H1 (cell line): ENCODE data around the gene SPEF1. TPM values are rescaled to one million over a fixed set of nuclear protein-coding genes. Genes with fewer than 3 reads are reported as not detected.

Source experiments
- BRCA1 ChIP-seq: IDR thresholded peaks from 2 replicates; pipeline ENCODE4 v1.6.1; 2012; ENCODE audit warnings: low read depth, low read length, improper control_type of control experiment
- FOSL1 ChIP-seq: IDR thresholded peaks from 2 replicates; pipeline ENCODE4 v1.6.1; 2011; ENCODE audit warnings: mild to moderate bottlenecking, low read depth, low read length, moderate library complexity; ENCODE audit not compliant: insufficient read depth
- GTF2F1 ChIP-seq: IDR thresholded peaks from 2 replicates; pipeline ENCODE4 v1.6.1; 2012; ENCODE audit warnings: low read depth, low read length, improper control_type of control experiment, borderline replicate concordance
- HDAC6 ChIP-seq: IDR thresholded peaks from one replicate; pipeline ENCODE4 v1.7.1; 2012; ENCODE audit warnings: low read depth, mild to moderate bottlenecking, inconsistent platforms, low read length, moderate library complexity
- SAP30 ChIP-seq: fragments of 300-600 bp; sonication (generic); IDR thresholded peaks from 2 replicates; pipeline ENCODE4 v1.7.1; 2012; ENCODE audit warnings: low read length, moderate library complexity, mild to moderate bottlenecking, inconsistent platforms; ENCODE audit not compliant: insufficient read depth, insufficient replicate concordance
- SRF ChIP-seq: IDR thresholded peaks from 2 replicates; pipeline ENCODE4 v1.6.1; 2011; ENCODE audit warnings: mild to moderate bottlenecking, low read depth, low read length, moderate library complexity
- TAF7 ChIP-seq: optimal IDR thresholded peaks from 2 replicates; pipeline ENCODE3; 2011; ENCODE audit warnings: low read depth, mild to moderate bottlenecking, inconsistent platforms, low read length, moderate library complexity, borderline replicate concordance
- TBP ChIP-seq: IDR thresholded peaks from 2 replicates; pipeline ENCODE4 v1.6.1; 2011; ENCODE audit warnings: low read depth, low read length, improper control_type of control experiment
- TEAD4 ChIP-seq: IDR thresholded peaks from 2 replicates; pipeline ENCODE4 v1.6.1; 2012; ENCODE audit warnings: low read depth, low read length, inconsistent platforms, mixed read lengths
- polyA plus RNA-seq, 7 experiments: library from polyadenylated mRNA; depleted of rRNA in 3 of 7; stranded (reverse) in 5 of 7; unstranded in 2 of 7; fragments of >200 nt in 5 of 7; fragments of 200-250 nt in 2 of 7; gene quantifications; 1 replicate in 5 of 7; 2 replicates in 1 of 7; 4 replicates in 1 of 7; pipeline versions ENCODE4 v1.2.1 to v1.2.3, GENCODE V29; 2011 to 2013; ENCODE audit warnings: missing spikeins in 2 of 7, mixed read lengths in 2 of 7
- total RNA-seq: library from RNA; stranded (reverse); fragmentation: NEBNext Ultra II Directional; extraction: Animal tissue kit (Norgen Biotek cat#: 25700); gene quantifications from 2 replicates; pipeline ENCODE4 v1.2.1, GENCODE V29; 2021

SPEF1 gene
- total and polyA plus RNA-seq, 2 of the 8 experiments (the other 6 are each of a cell fraction or from before 2014, with no cell fraction given): 0.51 to 0.71 TPM

- TF ChIP-seq GTF2F1: no peak
- no peak for TF ChIP-seq BRCA1
- TF ChIP-seq SRF: no peak
- TF ChIP-seq TBP: no peak
- no peak for TF ChIP-seq SAP30
- no peak for TF ChIP-seq TEAD4
- no peak for TF ChIP-seq FOSL1
- TF ChIP-seq TAF7: no peak
- no peak for TF ChIP-seq HDAC6
- TF ChIP-seq, all 59 proteins: peak for 0
These were observed 47.5 kb upstream of the SPEF1 start (continued) for GRCh38 chr20:3828798-3829197.
